Measurements from ENCODE around the gene ARSK. TPM values are rescaled to one million over a fixed set of nuclear protein-coding genes. Genes with fewer than 3 reads are reported as not detected.

ARSK gene
- 2.2 TPM for total RNA-seq
- long read RNA-seq, partial matches to known transcripts, result 0 of 5 reads
- long read RNA-seq, other reads (novel, unspliced or antisense), result 1 of 5 reads

GRCh38 chr5:95554647-95555548 is at the start of gene ARSK, which contains the start of gene SKIC3:
ARSK (plus strand) TSS chr5:95555101; CDS start chr5:95555279, 178 bp downstream.
SKIC3 (minus strand) TSS chr5:95554977; CDS start chr5:95547150, 7,827 bp downstream.
- intact Hi-C loops (cut with DNase I), result loop anchor here (5.0 to 10.0 kb wide), 2 partner anchors 90 to 292 kb away; partner anchors contain the start of gene RFESD
- DNase-seq (ENCODE audit: low spot score), result peak; percentile 96

- intact Hi-C loops (cut with DNase I), result no loop called here
- no peak for DNase-seq (ENCODE audit: low spot score)
These were observed 46.4 kb upstream of the ARSK start for GRCh38 chr5:95508550-95508949.

GRCh38 chr5:95511606-95512005 is 43.3 kb upstream of the ARSK start:
- intact Hi-C loops (cut with DNase I), result no loop called here
- DNase-seq (ENCODE audit: low spot score), result no peak

- DNase-seq (ENCODE audit: low spot score), result no peak
- intact Hi-C loops (cut with DNase I), result no loop called here
These were observed 36.5 kb upstream of the ARSK start for GRCh38 chr5:95518417-95518816.

- intact Hi-C loops (cut with DNase I), result no loop called here
- no peak for DNase-seq (ENCODE audit: low spot score)
These were observed 35.8 kb upstream of the ARSK start for GRCh38 chr5:95519151-95519550.

GRCh38 chr5:95519681-95520080 is 35.2 kb upstream of the ARSK start:
- DNase-seq (ENCODE audit: low spot score), result no peak
- intact Hi-C loops (cut with DNase I), result no loop called here

- no peak for DNase-seq (ENCODE audit: low spot score)
- intact Hi-C loops (cut with DNase I), result no loop called here
These were observed 34.7 kb upstream of the ARSK start for GRCh38 chr5:95520206-95520605.

- DNase-seq (ENCODE audit: low spot score), result no peak
- intact Hi-C loops (cut with DNase I), result no loop called here
These were observed 30.5 kb upstream of the ARSK start for GRCh38 chr5:95524423-95524822.

- intact Hi-C loops (cut with DNase I), result no loop called here
- DNase-seq (ENCODE audit: low spot score), result no peak
These were observed 28.0 kb upstream of the ARSK start for GRCh38 chr5:95526871-95527270.

- no peak for DNase-seq (ENCODE audit: low spot score)
- intact Hi-C loops (cut with DNase I), result no loop called here
These were observed 26.3 kb upstream of the ARSK start for GRCh38 chr5:95528565-95528964.

GRCh38 chr5:95530416-95530815 is 24.5 kb upstream of the ARSK start:
- intact Hi-C loops (cut with DNase I), result no loop called here
- DNase-seq (ENCODE audit: low spot score), result no peak

- intact Hi-C loops (cut with DNase I), result no loop called here
- DNase-seq (ENCODE audit: low spot score), result no peak
These were observed 23.4 kb upstream of the ARSK start for GRCh38 chr5:95531491-95531890.

GRCh38 chr5:95532415-95532814 is 22.5 kb upstream of the ARSK start:
- intact Hi-C loops (cut with DNase I), result no loop called here
- DNase-seq (ENCODE audit: low spot score), result no peak

- no peak for DNase-seq (ENCODE audit: low spot score)
- intact Hi-C loops (cut with DNase I), result no loop called here
These were observed 21.8 kb upstream of the ARSK start for GRCh38 chr5:95533106-95533505.

- intact Hi-C loops (cut with DNase I), result no loop called here
- no peak for DNase-seq (ENCODE audit: low spot score)
These were observed 21.1 kb upstream of the ARSK start for GRCh38 chr5:95533761-95534160.

- intact Hi-C loops (cut with DNase I), result no loop called here
- DNase-seq (ENCODE audit: low spot score), result no peak
These were observed 17.4 kb upstream of the ARSK start for GRCh38 chr5:95537501-95537900.

GRCh38 chr5:95543017-95543705 is 11.7 kb upstream of the ARSK start:
- intact Hi-C loops (cut with DNase I), result no loop called here
- DNase-seq (ENCODE audit: low spot score), result no peak

GRCh38 chr5:95549030-95549429 is 5.9 kb upstream of the ARSK start:
- no peak for DNase-seq (ENCODE audit: low spot score)
- intact Hi-C loops (cut with DNase I), result no loop called here

GRCh38 chr5:95554331-95554646 is 612 bp upstream of the ARSK start:
- DNase-seq (ENCODE audit: low spot score), result no peak
- intact Hi-C loops (cut with DNase I), result loop anchor here (10.0 kb wide), 1 partner anchor 91 kb away; the partner anchor contains the start of gene RFESD

- DNase-seq (ENCODE audit: low spot score), result no peak
- intact Hi-C loops (cut with DNase I), result loop anchor here (5.0 to 10.0 kb wide), 2 partner anchors 89 to 292 kb away; partner anchors contain the start of gene RFESD
These were observed 652 bp downstream of the ARSK start for GRCh38 chr5:95555553-95555952.
